H9 (cell line): ENCODE measurements around the gene JAG1. TPM values are rescaled to one million over a fixed set of nuclear protein-coding genes. Genes with fewer than 3 reads are reported as not detected.

ENCODE experiments used
- DNase-seq: peaks from one replicate; pipeline ENCODE4 v3.0.0-alpha.2; 2017
- H2AFZ ChIP-seq: one replicate; pipeline ENCODE4 v1.6.1; 2013; ENCODE audit warnings: mild to moderate bottlenecking, low read length, control low read depth, moderate library complexity
- H2AK5ac ChIP-seq: 2 replicates; pipeline ENCODE4 v1.6.1; 2013; ENCODE audit warnings: low read length, control low read depth, mixed read lengths; ENCODE audit not compliant: insufficient read length
- H2BK120ac ChIP-seq: one replicate; pipeline ENCODE4 v1.6.1; 2013; ENCODE audit warnings: low read depth, mild to moderate bottlenecking, low read length, control low read depth, inconsistent platforms; ENCODE audit not compliant: poor library complexity, severe bottlenecking
- H2BK12ac ChIP-seq: 2 replicates; pipeline ENCODE4 v1.6.1; 2013; ENCODE audit warnings: low read length, control low read depth, mixed read lengths, low read depth; ENCODE audit not compliant: insufficient read length
- H2BK15ac ChIP-seq: 2 replicates; pipeline ENCODE4 v1.6.1; 2013; ENCODE audit warnings: low read depth, low read length, control low read depth
- H2BK20ac ChIP-seq: one replicate; pipeline ENCODE4 v1.6.1; 2013; ENCODE audit warnings: low read depth, mild to moderate bottlenecking, low read length, control low read depth, inconsistent platforms; ENCODE audit not compliant: poor library complexity, severe bottlenecking
- H2BK5ac ChIP-seq: 2 replicates; pipeline ENCODE4 v1.6.1; 2013; ENCODE audit warnings: low read length, control low read depth, mixed read lengths; ENCODE audit not compliant: insufficient read length
- H3K14ac ChIP-seq: 2 replicates; pipeline ENCODE4 v1.6.1; 2013; ENCODE audit warnings: low read length, control low read depth; ENCODE audit not compliant: insufficient read depth
- H3K18ac ChIP-seq: 2 replicates; pipeline ENCODE4 v1.6.1; 2013; ENCODE audit warnings: low read depth, mild to moderate bottlenecking, mixed read lengths, low read length, control low read depth; ENCODE audit not compliant: insufficient read length
- H3K23ac ChIP-seq: 2 replicates; pipeline ENCODE4 v1.6.1; 2013; ENCODE audit warnings: low read length, control low read depth, mixed read lengths, low read depth; ENCODE audit not compliant: insufficient read length
- H3K23me2 ChIP-seq: 2 replicates; pipeline ENCODE4 v1.6.1; 2013; ENCODE audit warnings: low read depth, mild to moderate bottlenecking, mixed read lengths, low read length, control low read depth; ENCODE audit not compliant: insufficient read length, poor library complexity, severe bottlenecking
- H3K27ac ChIP-seq: 2 replicates; pipeline ENCODE4 v1.5.1; 2013; ENCODE audit warnings: low read length, control low read depth, mixed read lengths, low read depth; ENCODE audit not compliant: insufficient read length
- H3K27me3 ChIP-seq: 2 replicates; pipeline ENCODE4 v1.6.1; 2013; ENCODE audit warnings: low read length, control low read depth, inconsistent platforms; ENCODE audit not compliant: insufficient read depth
- H3K4ac ChIP-seq: 2 replicates; pipeline ENCODE4 v1.6.1; 2013; ENCODE audit warnings: low read depth, mild to moderate bottlenecking, control low read depth, inconsistent platforms, low read length, moderate library complexity
- H3K4me1 ChIP-seq: 2 replicates; pipeline ENCODE4 v1.6.1; 2013; ENCODE audit warnings: low read length, control low read depth, inconsistent platforms; ENCODE audit not compliant: insufficient read depth
- H3K4me2 ChIP-seq: 2 replicates; pipeline ENCODE4 v1.6.1; 2013; ENCODE audit warnings: low read length, control low read depth, mixed read lengths; ENCODE audit not compliant: insufficient read length, insufficient read depth
- H3K56ac ChIP-seq: 2 replicates; pipeline ENCODE4 v1.6.1; 2013; ENCODE audit warnings: low read depth, mild to moderate bottlenecking, mixed read lengths, low read length, control low read depth; ENCODE audit not compliant: insufficient read length
- H3K79me1 ChIP-seq: 2 replicates; pipeline ENCODE4 v1.6.1; 2013; ENCODE audit warnings: low read depth, mild to moderate bottlenecking, moderate library complexity, low read length, control low read depth, inconsistent platforms; ENCODE audit not compliant: insufficient read depth, poor library complexity, severe bottlenecking
- H3K79me2 ChIP-seq: 2 replicates; pipeline ENCODE4 v1.6.1; 2013; ENCODE audit warnings: low read length, control low read depth, inconsistent platforms; ENCODE audit not compliant: insufficient read depth
- H3K9ac ChIP-seq: 2 replicates; pipeline ENCODE4 v1.6.1; 2013; ENCODE audit warnings: low read length, control low read depth, mixed read lengths; ENCODE audit not compliant: insufficient read length; ENCODE audit errors: extremely low read depth
- H3K9me3 ChIP-seq: one replicate; pipeline ENCODE4 v1.6.1; 2013; ENCODE audit warnings: low read depth, low read length, inconsistent platforms; ENCODE audit not compliant: control insufficient read depth
- H3T11ph ChIP-seq: one replicate; pipeline ENCODE4 v1.6.1; 2013; ENCODE audit warnings: mild to moderate bottlenecking, low read length, control low read depth, inconsistent platforms
- H4K20me1 ChIP-seq: one replicate; pipeline ENCODE4 v1.6.1; 2013; ENCODE audit not compliant: control insufficient read depth, insufficient read length, insufficient read depth
- H4K5ac ChIP-seq: 2 replicates; pipeline ENCODE4 v1.6.1; 2013; ENCODE audit warnings: low read depth, mild to moderate bottlenecking, mixed read lengths, low read length, control low read depth; ENCODE audit not compliant: insufficient read length
- H4K8ac ChIP-seq: replicated peaks from 2 replicates; pipeline ENCODE4 v1.6.1; 2013; ENCODE audit warnings: low read length, control low read depth, mixed read lengths, low read depth; ENCODE audit not compliant: insufficient read length
- H4K91ac ChIP-seq: 2 replicates; pipeline ENCODE4 v1.6.1; 2013; ENCODE audit warnings: low read depth, mild to moderate bottlenecking, moderate library complexity, mixed read lengths, low read length, control low read depth; ENCODE audit not compliant: insufficient read length
- H3K27ac Mint-ChIP-seq, 3 experiments: 2 replicates in 2 of 3; 3 replicates in 1 of 3; pipeline ENCODE4 v1.8.0; 2020 to 2021; ENCODE audit warnings: mixed read lengths in 3 of 3, mild to moderate bottlenecking in 1 of 3, moderate library complexity in 1 of 3
- H3K27me3 Mint-ChIP-seq: 2 replicates; pipeline ENCODE4 v1.8.0; 2021; ENCODE audit warnings: low read depth, mild to moderate bottlenecking, moderate library complexity, mixed read lengths
- H3K36me3 Mint-ChIP-seq, 3 experiments: 2 replicates in 2 of 3; 3 replicates in 1 of 3; pipeline ENCODE4 v1.8.0; 2020 to 2021; ENCODE audit warnings: low read depth in 3 of 3, mixed read lengths in 3 of 3; ENCODE audit not compliant: insufficient read depth in 1 of 3
- H3K4me1 Mint-ChIP-seq, 2 experiments: 2 replicates each; pipeline ENCODE4 v1.8.0; 2020; ENCODE audit warnings: mixed read lengths in 2 of 2
- H3K4me3 Mint-ChIP-seq, 2 experiments: 2 replicates in 1 of 2; 3 replicates in 1 of 2; pipeline ENCODE4 v1.8.0; 2020 to 2021; ENCODE audit warnings: mild to moderate bottlenecking in 2 of 2, mixed read lengths in 2 of 2, moderate library complexity in 1 of 2
- H3K9me3 Mint-ChIP-seq, 2 experiments: 2 replicates in 1 of 2; 3 replicates in 1 of 2; pipeline ENCODE4 v1.8.0; 2020; ENCODE audit warnings: mild to moderate bottlenecking in 2 of 2, mixed read lengths in 2 of 2, moderate library complexity in 1 of 2
- CTCF ChIP-seq: fragments of 200-600 bp; sonication (generic); conservative IDR thresholded peaks from 3 replicates; pipeline ENCODE4 v1.8.0; 2021; ENCODE audit warnings: antibody characterized with exemption, mild to moderate bottlenecking
- total RNA-seq: library from RNA; stranded (reverse); gene quantifications from 2 replicates; pipeline ENCODE4 v1.2.1, GENCODE V29; 2021

Gene JAG1
- total RNA-seq, 1 experiment from 2014 or later = 58.1 TPM

- H3K9me3 Mint-ChIP-seq = no peaks in the 10 kb centered on the region
- H3K4me3 Mint-ChIP-seq = no peak overlapping the region
- H3K27ac ChIP-seq = no peak overlapping the region
- H4K91ac ChIP-seq = no peak overlapping the region
- H3K4me1 Mint-ChIP-seq = peaks cover 27 to 30% of the 10 kb centered on the region in 2 experiments
- no peaks in the 10 kb centered on the region for H3K27me3 ChIP-seq
- DNase-seq = no peak
- no peak overlapping the region for H3K4me2 ChIP-seq
- no peak for TF ChIP-seq CTCF
- no peak overlapping the region for H3K23ac ChIP-seq
- H2AFZ ChIP-seq = no peak overlapping the region
- H3K9me3 ChIP-seq = no peaks in the 10 kb centered on the region
- H2BK120ac ChIP-seq = no peak overlapping the region
- H2BK15ac ChIP-seq = no peak overlapping the region
- H2AK5ac ChIP-seq = no peak overlapping the region
- no peak overlapping the region for H4K5ac ChIP-seq
- no peak overlapping the region for H3K4ac ChIP-seq
- no peak overlapping the region for H3K14ac ChIP-seq
- H4K20me1 ChIP-seq = no peaks in the 10 kb centered on the region
- H2BK12ac ChIP-seq = no peak overlapping the region
- H2BK20ac ChIP-seq = peak overlapping the region; percentile 90
- H3K79me1 ChIP-seq = no peaks in the 10 kb centered on the region
- no peak overlapping the region for H3K18ac ChIP-seq
- no peak overlapping the region for H3K56ac ChIP-seq
- H3K27me3 Mint-ChIP-seq = no peaks in the 10 kb centered on the region
- no peak overlapping the region for H3T11ph ChIP-seq
- H2BK5ac ChIP-seq = no peak overlapping the region
- peaks cover 5% of the 10 kb centered on the region; the same call in 1 of the 2 replicates for H3K4me1 ChIP-seq
- no peaks in the 10 kb centered on the region for H3K23me2 ChIP-seq
- peak overlapping the region in 1 of 3 experiments; percentile 25; a peak in 1 of 7 replicates for H3K27ac Mint-ChIP-seq
- no peak overlapping the region for H3K9ac ChIP-seq
- no peak overlapping the region for H4K8ac ChIP-seq
- no peaks in the 10 kb centered on the region for H3K79me2 ChIP-seq
- H3K36me3 Mint-ChIP-seq = no peaks in the 10 kb centered on the region
Measured at GRCh38 chr20:10714236-10714975, 40.6 kb upstream of the JAG1 start.
